HepG2 (cell line): ENCODE results near the gene HEBP1. TPM values are rescaled to one million over a fixed set of nuclear protein-coding genes. Genes with fewer than 3 reads are reported as not detected.

ENCODE experiments used
- CAMTA2 ChIP-seq: sonication (generic); formaldehyde crosslinking; IDR thresholded peaks from 2 replicates; pipeline ENCODE4 v1.4.0; 2020; ENCODE audit warnings: mild to moderate bottlenecking, missing genetic modification reagents, borderline replicate concordance
- DNMT3B ChIP-seq: conservative IDR thresholded peaks from 2 replicates; pipeline ENCODE4 v1.6.1; 2016; ENCODE audit warnings: missing biosample characterization, control low read depth
- FOXK2 ChIP-seq: fragments of 450-650 bp; IDR thresholded peaks from 2 replicates; pipeline ENCODE4 v1.6.1; 2016
- HMG20B ChIP-seq: conservative IDR thresholded peaks from 2 replicates; pipeline ENCODE4 v1.6.1; 2016; ENCODE audit warnings: missing genetic modification reagents, missing compliant biosample characterization
- KDM1A ChIP-seq: IDR thresholded peaks from 2 replicates; pipeline ENCODE4 v1.6.1; 2016; ENCODE audit warnings: missing compliant biosample characterization
- KDM4B ChIP-seq: sonication (generic); formaldehyde crosslinking; IDR thresholded peaks from 2 replicates; pipeline ENCODE4 v1.4.0; 2020; ENCODE audit warnings: missing genetic modification reagents
- LCORL ChIP-seq, 2 experiments: fragments of 450-650 bp in 1 of 2; sonication (generic) in 1 of 2; formaldehyde crosslinking in 1 of 2; IDR thresholded peaks; 2 replicates each; pipeline versions ENCODE4 v1.5.0 to v1.6.1; 2017 to 2020; ENCODE audit warnings: antibody characterized with exemption in 1 of 2, missing genetic modification reagents in 1 of 2
- MXI1 ChIP-seq: IDR thresholded peaks from 3 replicates; pipeline ENCODE4 v1.6.1; 2012; ENCODE audit warnings: low read depth, low read length, inconsistent platforms, borderline replicate concordance
- NPAS2 ChIP-seq: sonication (generic); formaldehyde crosslinking; IDR thresholded peaks from 2 replicates; pipeline ENCODE4 v1.8.0; 2022; ENCODE audit warnings: mild to moderate bottlenecking, missing genetic modification reagents, borderline replicate concordance
- PHB2 ChIP-seq: fragments of 450-650 bp; IDR thresholded peaks from 2 replicates; pipeline ENCODE4 v1.6.1; 2018; ENCODE audit not compliant: partially characterized antibody
- ZFAT ChIP-seq: sonication (generic); formaldehyde crosslinking; conservative IDR thresholded peaks from 2 replicates; pipeline ENCODE4 v1.8.1; 2023; ENCODE audit warnings: missing genetic modification reagents, inconsistent platforms
- ZKSCAN1 ChIP-seq: fragments of 150-350 bp; IDR thresholded peaks from 2 replicates; pipeline ENCODE4 v1.6.1; 2014; ENCODE audit warnings: low read length
- ZNF431 ChIP-seq: sonication (generic); formaldehyde crosslinking; IDR thresholded peaks from 2 replicates; pipeline ENCODE4 v1.9.0; 2022; ENCODE audit warnings: missing genetic modification reagents, low read depth, mild to moderate bottlenecking, borderline replicate concordance
- ZNF772 ChIP-seq: sonication (generic); formaldehyde crosslinking; IDR thresholded peaks from 2 replicates; pipeline ENCODE4 v1.5.0; 2020; ENCODE audit warnings: mild to moderate bottlenecking, missing genetic modification reagents
- ZNF775 ChIP-seq: sonication (generic); formaldehyde crosslinking; IDR thresholded peaks from 2 replicates; pipeline ENCODE4 v1.4.0; 2020; ENCODE audit warnings: missing genetic modification reagents, mild to moderate bottlenecking, moderate library complexity, borderline replicate concordance
- ZZZ3 ChIP-seq: sonication (generic); formaldehyde crosslinking; IDR thresholded peaks from 2 replicates; pipeline ENCODE4 v1.4.0; 2020; ENCODE audit warnings: missing genetic modification reagents, mild to moderate bottlenecking, borderline replicate concordance
- polyA plus RNA-seq, 8 experiments: library from polyadenylated mRNA; depleted of rRNA in 3 of 8; stranded (reverse) in 7 of 8; unstranded in 1 of 8; fragments of >200 nt; fragmentation: Illumina TruSeq in 4 of 8; extraction: Trizol in 4 of 8; gene quantifications; 2 replicates each; pipeline versions ENCODE4 v1.2.1 to v1.2.3, GENCODE V29; 2011 to 2016; ENCODE audit warnings: low read depth in 4 of 8, missing spikeins in 1 of 8, mixed read lengths in 1 of 8; ENCODE audit not compliant: insufficient read depth in 1 of 8
- total RNA-seq, 5 experiments: library from RNA; depleted of rRNA; stranded (reverse); fragments of >200 nt; fragmentation: Illumina TruSeq; extraction: Trizol; gene quantifications; 2 replicates each; pipeline ENCODE4 v1.2.3, GENCODE V29; 2016; ENCODE audit warnings: low read depth in 1 of 5
- TF ChIP-seq, protein P1 (sequence below): sonication (generic); formaldehyde crosslinking; IDR thresholded peaks from 2 replicates; pipeline ENCODE4 v1.4.0; 2020; ENCODE audit warnings: mild to moderate bottlenecking, missing genetic modification reagents, borderline replicate concordance
- TF ChIP-seq, protein P2 (sequence below): IDR thresholded peaks from 2 replicates; pipeline ENCODE4 v1.6.1; 2016; ENCODE audit warnings: mild to moderate bottlenecking, missing biosample characterization, missing genetic modification reagents
- TF ChIP-seq, protein P3 (sequence below): sonication (generic); formaldehyde crosslinking; IDR thresholded peaks from 2 replicates; pipeline ENCODE4 v1.5.0; 2020; ENCODE audit warnings: missing genetic modification reagents, mild to moderate bottlenecking, borderline replicate concordance
- TF ChIP-seq, protein P4 (sequence below): sonication (generic); formaldehyde crosslinking; IDR thresholded peaks from 2 replicates; pipeline ENCODE4 v1.4.0; 2020; ENCODE audit warnings: missing genetic modification reagents
- TF ChIP-seq, protein P5 (sequence below): sonication (generic); formaldehyde crosslinking; IDR thresholded peaks from 2 replicates; pipeline ENCODE4 v1.5.1; 2020; ENCODE audit warnings: missing genetic modification reagents, mild to moderate bottlenecking, borderline replicate concordance

The HEBP1 gene
- total and polyA plus RNA-seq, 2 of the 13 experiments (the other 11 are each of a cell fraction or from before 2014, with no cell fraction given) = 7.8 to 9.4 TPM

DNA sequence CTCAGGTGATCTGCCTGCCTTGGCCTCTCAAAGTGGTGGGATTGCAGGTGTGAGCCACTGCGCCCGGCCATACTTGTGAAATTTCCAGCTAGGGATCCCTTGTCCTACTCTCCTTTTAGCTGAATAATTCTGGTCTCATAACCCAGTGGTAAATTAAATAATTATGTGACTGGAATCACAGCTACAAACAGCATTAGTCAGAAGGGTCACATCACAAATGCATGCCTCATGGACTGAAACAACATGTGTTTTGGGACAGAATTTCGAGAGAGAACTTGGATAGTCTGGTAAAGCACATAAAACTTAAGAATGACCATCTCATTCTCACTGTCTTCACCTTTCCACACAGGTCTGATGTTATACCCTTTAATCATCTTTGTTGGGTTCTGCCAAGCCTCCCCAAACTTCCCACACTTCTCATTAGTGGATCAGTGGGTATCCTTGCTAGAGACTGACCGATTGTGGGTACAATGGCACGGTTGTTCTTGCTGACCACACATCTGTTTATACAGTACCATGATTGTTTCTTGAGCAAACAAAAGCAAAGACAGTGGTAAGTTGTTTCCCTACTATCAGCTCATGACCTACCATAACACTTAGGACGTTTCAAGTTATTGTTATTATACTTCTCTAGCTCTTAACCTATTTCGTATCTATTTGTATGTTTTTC lies 53.2 kb downstream of the HEBP1 start (continued):
- TF ChIP-seq, protein P1, sequence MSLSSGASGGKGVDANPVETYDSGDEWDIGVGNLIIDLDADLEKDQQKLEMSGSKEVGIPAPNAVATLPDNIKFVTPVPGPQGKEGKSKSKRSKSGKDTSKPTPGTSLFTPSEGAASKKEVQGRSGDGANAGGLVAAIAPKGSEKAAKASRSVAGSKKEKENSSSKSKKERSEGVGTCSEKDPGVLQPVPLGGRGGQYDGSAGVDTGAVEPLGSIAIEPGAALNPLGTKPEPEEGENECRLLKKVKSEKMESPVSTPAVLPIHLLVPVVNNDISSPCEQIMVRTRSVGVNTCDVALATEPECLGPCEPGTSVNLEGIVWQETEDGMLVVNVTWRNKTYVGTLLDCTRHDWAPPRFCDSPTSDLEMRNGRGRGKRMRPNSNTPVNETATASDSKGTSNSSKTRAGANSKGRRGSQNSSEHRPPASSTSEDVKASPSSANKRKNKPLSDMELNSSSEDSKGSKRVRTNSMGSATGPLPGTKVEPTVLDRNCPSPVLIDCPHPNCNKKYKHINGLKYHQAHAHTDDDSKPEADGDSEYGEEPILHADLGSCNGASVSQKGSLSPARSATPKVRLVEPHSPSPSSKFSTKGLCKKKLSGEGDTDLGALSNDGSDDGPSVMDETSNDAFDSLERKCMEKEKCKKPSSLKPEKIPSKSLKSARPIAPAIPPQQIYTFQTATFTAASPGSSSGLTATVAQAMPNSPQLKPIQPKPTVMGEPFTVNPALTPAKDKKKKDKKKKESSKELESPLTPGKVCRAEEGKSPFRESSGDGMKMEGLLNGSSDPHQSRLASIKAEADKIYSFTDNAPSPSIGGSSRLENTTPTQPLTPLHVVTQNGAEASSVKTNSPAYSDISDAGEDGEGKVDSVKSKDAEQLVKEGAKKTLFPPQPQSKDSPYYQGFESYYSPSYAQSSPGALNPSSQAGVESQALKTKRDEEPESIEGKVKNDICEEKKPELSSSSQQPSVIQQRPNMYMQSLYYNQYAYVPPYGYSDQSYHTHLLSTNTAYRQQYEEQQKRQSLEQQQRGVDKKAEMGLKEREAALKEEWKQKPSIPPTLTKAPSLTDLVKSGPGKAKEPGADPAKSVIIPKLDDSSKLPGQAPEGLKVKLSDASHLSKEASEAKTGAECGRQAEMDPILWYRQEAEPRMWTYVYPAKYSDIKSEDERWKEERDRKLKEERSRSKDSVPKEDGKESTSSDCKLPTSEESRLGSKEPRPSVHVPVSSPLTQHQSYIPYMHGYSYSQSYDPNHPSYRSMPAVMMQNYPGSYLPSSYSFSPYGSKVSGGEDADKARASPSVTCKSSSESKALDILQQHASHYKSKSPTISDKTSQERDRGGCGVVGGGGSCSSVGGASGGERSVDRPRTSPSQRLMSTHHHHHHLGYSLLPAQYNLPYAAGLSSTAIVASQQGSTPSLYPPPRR (CRISPR knock-in tag) = 0 out of 2 replicates have a peak, but pooled peaks have one; percentile 8
- no peak for TF ChIP-seq ZKSCAN1
- no peak for TF ChIP-seq KDM1A (CRISPR knock-in tag)
- TF ChIP-seq NPAS2 (CRISPR knock-in tag) = no peak
- TF ChIP-seq ZNF772 (CRISPR knock-in tag) = no peak
- no peak for TF ChIP-seq ZNF431
- no peak for TF ChIP-seq DNMT3B (CRISPR knock-in tag)
- TF ChIP-seq, protein P2, sequence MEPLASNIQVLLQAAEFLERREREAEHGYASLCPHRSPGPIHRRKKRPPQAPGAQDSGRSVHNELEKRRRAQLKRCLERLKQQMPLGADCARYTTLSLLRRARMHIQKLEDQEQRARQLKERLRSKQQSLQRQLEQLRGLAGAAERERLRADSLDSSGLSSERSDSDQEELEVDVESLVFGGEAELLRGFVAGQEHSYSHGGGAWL (CRISPR knock-in tag) = no peak
- TF ChIP-seq KDM4B (CRISPR knock-in tag) = no peak
- TF ChIP-seq PHB2 = no peak
- no peak for TF ChIP-seq FOXK2
- TF ChIP-seq ZFAT (CRISPR knock-in tag) = no peak
- no peak for TF ChIP-seq LCORL (IDR thresholded peaks at IDR 0.05)
- TF ChIP-seq LCORL (CRISPR knock-in tag; IDR thresholded peaks at IDR 0.05) = no peak
- no peak for TF ChIP-seq MXI1
- TF ChIP-seq, protein P3, sequence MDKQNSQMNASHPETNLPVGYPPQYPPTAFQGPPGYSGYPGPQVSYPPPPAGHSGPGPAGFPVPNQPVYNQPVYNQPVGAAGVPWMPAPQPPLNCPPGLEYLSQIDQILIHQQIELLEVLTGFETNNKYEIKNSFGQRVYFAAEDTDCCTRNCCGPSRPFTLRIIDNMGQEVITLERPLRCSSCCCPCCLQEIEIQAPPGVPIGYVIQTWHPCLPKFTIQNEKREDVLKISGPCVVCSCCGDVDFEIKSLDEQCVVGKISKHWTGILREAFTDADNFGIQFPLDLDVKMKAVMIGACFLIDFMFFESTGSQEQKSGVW (CRISPR knock-in tag) = no peak
- TF ChIP-seq, protein P4, sequence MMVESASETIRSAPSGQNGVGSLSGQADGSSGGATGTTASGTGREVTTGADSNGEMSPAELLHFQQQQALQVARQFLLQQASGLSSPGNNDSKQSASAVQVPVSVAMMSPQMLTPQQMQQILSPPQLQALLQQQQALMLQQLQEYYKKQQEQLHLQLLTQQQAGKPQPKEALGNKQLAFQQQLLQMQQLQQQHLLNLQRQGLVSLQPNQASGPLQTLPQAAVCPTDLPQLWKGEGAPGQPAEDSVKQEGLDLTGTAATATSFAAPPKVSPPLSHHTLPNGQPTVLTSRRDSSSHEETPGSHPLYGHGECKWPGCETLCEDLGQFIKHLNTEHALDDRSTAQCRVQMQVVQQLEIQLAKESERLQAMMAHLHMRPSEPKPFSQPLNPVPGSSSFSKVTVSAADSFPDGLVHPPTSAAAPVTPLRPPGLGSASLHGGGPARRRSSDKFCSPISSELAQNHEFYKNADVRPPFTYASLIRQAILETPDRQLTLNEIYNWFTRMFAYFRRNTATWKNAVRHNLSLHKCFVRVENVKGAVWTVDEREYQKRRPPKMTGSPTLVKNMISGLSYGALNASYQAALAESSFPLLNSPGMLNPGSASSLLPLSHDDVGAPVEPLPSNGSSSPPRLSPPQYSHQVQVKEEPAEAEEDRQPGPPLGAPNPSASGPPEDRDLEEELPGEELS (CRISPR knock-in tag) = peak; percentile 54
- no peak for TF ChIP-seq CAMTA2 (CRISPR knock-in tag)
- TF ChIP-seq ZNF775 = no peak
- TF ChIP-seq HMG20B = no peak
- TF ChIP-seq, protein P5, sequence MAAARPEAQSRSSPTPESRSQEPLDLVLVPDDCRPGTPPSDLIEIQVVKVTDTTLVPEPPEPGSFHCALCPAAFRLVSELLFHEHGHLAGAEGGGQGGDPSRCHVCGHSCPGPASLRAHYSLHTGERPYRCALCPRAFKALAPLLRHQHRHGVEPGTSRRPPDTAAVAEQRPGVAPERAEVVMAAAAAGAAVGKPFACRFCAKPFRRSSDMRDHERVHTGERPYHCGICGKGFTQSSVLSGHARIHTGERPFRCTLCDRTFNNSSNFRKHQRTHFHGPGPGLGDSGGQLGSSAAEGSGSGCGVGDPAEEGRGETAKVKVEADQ (CRISPR knock-in tag) = no peak
- no peak for TF ChIP-seq ZZZ3 (CRISPR knock-in tag)
